Neural crest cell (in vitro differentiated cells): Measurements from ENCODE around the gene OR2J1. TPM values are rescaled to one million over a fixed set of nuclear protein-coding genes. Genes with fewer than 3 reads are reported as not detected.

ENCODE experiments used
- DNase-seq: peaks from one replicate; pipeline ENCODE4 v3.0.0; 2021; ENCODE audit warnings: low read depth, mixed read lengths, low spot score
- H3K27ac Mint-ChIP-seq: one replicate; pipeline ENCODE4 v1.8.0; 2021; ENCODE audit warnings: mild to moderate bottlenecking, mixed read lengths; ENCODE audit not compliant: unreplicated experiment
- H3K27me3 Mint-ChIP-seq: 2 replicates; pipeline ENCODE4 v1.8.0; 2021; ENCODE audit warnings: low read depth, mild to moderate bottlenecking, mixed read lengths
- H3K36me3 Mint-ChIP-seq: 2 replicates; pipeline ENCODE4 v1.8.0; 2021; ENCODE audit warnings: low read depth, mild to moderate bottlenecking, mixed read lengths
- H3K4me1 Mint-ChIP-seq: 2 replicates; pipeline ENCODE4 v1.8.0; 2021; ENCODE audit warnings: mixed read lengths
- H3K4me3 Mint-ChIP-seq: one replicate; pipeline ENCODE4 v1.8.0; 2021; ENCODE audit warnings: mild to moderate bottlenecking, mixed read lengths
- H3K9me3 Mint-ChIP-seq: 2 replicates; pipeline ENCODE4 v1.8.0; 2021; ENCODE audit warnings: mixed read lengths
- CTCF ChIP-seq: fragments of 200-600 bp; sonication (generic); conservative IDR thresholded peaks from 2 replicates; pipeline ENCODE4 v1.5.0; 2021; ENCODE audit warnings: antibody characterized with exemption, mild to moderate bottlenecking
- total RNA-seq: library from RNA; stranded (reverse); gene quantifications from 2 replicates; pipeline ENCODE4 v1.2.1, GENCODE V29; 2021

The OR2J1 gene
- total RNA-seq, 1 donor from 2014 or later = not detected

GRCh38 chr6:29129326-29130012 is 30.2 kb downstream of the OR2J1 start:
- Mint-ChIP-seq H3K27ac (no peak overlapping the region), H3K9me3 (no peaks in the 10 kb centered on the region), H3K4me1 (no peaks in the 10 kb centered on the region), H3K4me3 (no peak overlapping the region), H3K36me3 (no peaks in the 10 kb centered on the region), H3K27me3 (peaks cover 25% of the 10 kb centered on the region)
- no peak for DNase-seq
- TF ChIP-seq CTCF = no peak

- TF ChIP-seq CTCF = no peak
- H3K9me3 Mint-ChIP-seq = no peaks in the 10 kb centered on the region
- H3K27ac Mint-ChIP-seq = no peak overlapping the region
- H3K36me3 Mint-ChIP-seq = no peaks in the 10 kb centered on the region
- H3K27me3 Mint-ChIP-seq = peaks cover 29% of the 10 kb centered on the region
- no peak for DNase-seq
- H3K4me3 Mint-ChIP-seq = no peak overlapping the region
- no peaks in the 10 kb centered on the region for H3K4me1 Mint-ChIP-seq
Measured at GRCh38 chr6:29130644-29131043, 31.4 kb downstream of the OR2J1 start.

- DNase-seq = no peak
- Mint-ChIP-seq H3K9me3 (no peaks in the 10 kb centered on the region), H3K4me1 (no peaks in the 10 kb centered on the region), H3K36me3 (no peaks in the 10 kb centered on the region), H3K27ac (no peak overlapping the region), H3K27me3 (peaks cover 29% of the 10 kb centered on the region), H3K4me3 (no peak overlapping the region)
- TF ChIP-seq CTCF = no peak
Measured at GRCh38 chr6:29131691-29132090, 32.4 kb downstream of the OR2J1 start.

- TF ChIP-seq CTCF = no peak
- Mint-ChIP-seq H3K36me3 (no peaks in the 10 kb centered on the region), H3K27me3 (peaks cover 8% of the 10 kb centered on the region), H3K4me1 (no peaks in the 10 kb centered on the region), H3K9me3 (no peaks in the 10 kb centered on the region), H3K4me3 (no peak overlapping the region), H3K27ac (no peak overlapping the region)
- DNase-seq = no peak
Measured at GRCh38 chr6:29137724-29138123, 38.4 kb downstream of the OR2J1 start.

- Mint-ChIP-seq H3K4me3 (no peak overlapping the region), H3K36me3 (peaks cover 2% of the 10 kb centered on the region), H3K4me1 (no peaks in the 10 kb centered on the region), H3K27me3 (peaks cover 3% of the 10 kb centered on the region), H3K9me3 (peaks cover 6% of the 10 kb centered on the region), H3K27ac (no peak overlapping the region)
- TF ChIP-seq CTCF = no peak
- no peak for DNase-seq
Measured at GRCh38 chr6:29141606-29142005, 42.3 kb downstream of the OR2J1 start.
